Stimulated activated CD4-positive, alpha-beta T cell treated with anti-CD3 and anti-CD28 coated beads, Interleukin-1b, Interleukin-23, amount 100 ng/mL, for 24 hours (primary cell): ENCODE measurements around the gene PSG6.
"Not testable (repeated sequence)": the region's sequence is repeated elsewhere in the genome, so short reads cannot be mapped to it uniquely, and the experiment has no call there.

ENCODE experiments used
- DNase-seq, 4 experiments: peaks; one replicate each; pipeline ENCODE4 v3.0.0-alpha.2; 2020; ENCODE audit warnings: low read depth in 4 of 4, low spot score in 1 of 4

The PSG6 gene

GRCh38 chr19:42853231-42853630 lies 64.5 kb downstream of the PSG6 start:
- DNase-seq = not testable (repeated sequence)

GRCh38 chr19:42852821-42853220 lies 64.9 kb downstream of the PSG6 start:
- not testable (repeated sequence) for DNase-seq
